Activated naive CD4-positive, alpha-beta T cell treated with Interleukin-2 at 50 U/mL for 16 hours (primary cell): ENCODE measurements around the gene ETV5.
"Not testable (repeated sequence)": the region's sequence is repeated elsewhere in the genome, so short reads cannot be mapped to it uniquely, and the experiment has no call there.

Experiments
- DNase-seq: peaks from one replicate; pipeline ENCODE4 v3.0.0-alpha.2; 2020

ETV5 gene

GRCh38 chr3:186059192-186059591 lies 49.7 kb downstream of the ETV5 start:
- DNase-seq, result no peak

- DNase-seq, result no peak
Observed at GRCh38 chr3:186058225-186058624, 50.7 kb downstream of the ETV5 start.

- no peak for DNase-seq
Observed at GRCh38 chr3:186057594-186057993, 51.3 kb downstream of the ETV5 start.

- DNase-seq, result no peak
Observed at GRCh38 chr3:186054792-186055352, 54.0 kb downstream of the ETV5 start.

GRCh38 chr3:186053954-186054791 lies 54.7 kb downstream of the ETV5 start:
- no peak for DNase-seq

- DNase-seq, result no peak
Observed at GRCh38 chr3:186052096-186052840, 56.6 kb downstream of the ETV5 start.

GRCh38 chr3:186049001-186049400 lies 59.9 kb downstream of the ETV5 start:
- no peak for DNase-seq

- DNase-seq, result no peak
Observed at GRCh38 chr3:186048119-186048518, 60.8 kb downstream of the ETV5 start.

GRCh38 chr3:186046838-186047237 lies 62.1 kb downstream of the ETV5 start:
- DNase-seq, result no peak

GRCh38 chr3:186044968-186045367 lies 63.9 kb downstream of the ETV5 start:
- DNase-seq, result no peak

GRCh38 chr3:186044427-186044826 lies 64.5 kb downstream of the ETV5 start:
- DNase-seq, result no peak

- no peak for DNase-seq
Observed at GRCh38 chr3:186042521-186043202, 66.2 kb downstream of the ETV5 start.

GRCh38 chr3:186042036-186042435 lies 66.9 kb downstream of the ETV5 start:
- no peak for DNase-seq

- no peak for DNase-seq
Observed at GRCh38 chr3:186038360-186038759, 70.5 kb downstream of the ETV5 start.

GRCh38 chr3:186035277-186035676 lies 73.6 kb downstream of the ETV5 start:
- no peak for DNase-seq

- no peak for DNase-seq
Observed at GRCh38 chr3:186032321-186032720, 76.6 kb downstream of the ETV5 start.

GRCh38 chr3:186025993-186026392 lies 82.9 kb downstream of the ETV5 start:
- DNase-seq, result not testable (repeated sequence)

- DNase-seq, result peak; percentile 17
Observed at GRCh38 chr3:186025161-186025560, 83.7 kb downstream of the ETV5 start.

- DNase-seq, result no peak
Observed at GRCh38 chr3:186024210-186024609, 84.7 kb downstream of the ETV5 start.

- no peak for DNase-seq
Observed at GRCh38 chr3:186022931-186023330, 86.0 kb downstream of the ETV5 start.

GRCh38 chr3:186021673-186022362 lies 87.1 kb downstream of the ETV5 start:
- DNase-seq, result no peak

- DNase-seq, result not testable (repeated sequence)
Observed at GRCh38 chr3:186021250-186021649, 87.6 kb downstream of the ETV5 start.

GRCh38 chr3:186019288-186019687 lies 89.6 kb downstream of the ETV5 start:
- DNase-seq, result not testable (repeated sequence)
